ENCODE data around the gene CIAO3.

The CIAO3 gene

GRCh38 chr16:709566-710499 is 31.0 kb downstream of the CIAO3 start:
- no peak for DNase-seq (ENCODE audit: low read depth)

- DNase-seq (ENCODE audit: low read depth) = no peak
Observed at GRCh38 chr16:708959-709358, 31.8 kb downstream of the CIAO3 start.

GRCh38 chr16:708019-708418 is 32.8 kb downstream of the CIAO3 start:
- no peak for DNase-seq (ENCODE audit: low read depth)

- DNase-seq (ENCODE audit: low read depth) = no peak
Observed at GRCh38 chr16:707062-707538, 33.7 kb downstream of the CIAO3 start.

- no peak for DNase-seq (ENCODE audit: low read depth)
Observed at GRCh38 chr16:706189-707061, 34.4 kb downstream of the CIAO3 start.

- DNase-seq (ENCODE audit: low read depth) = no peak
Observed at GRCh38 chr16:705431-706188, 35.2 kb downstream of the CIAO3 start, which contains the start of gene FBXL16. FBXL16 (minus strand) TSS chr16:705801; CDS start chr16:697405, 8,396 bp downstream.

- DNase-seq (ENCODE audit: low read depth) = no peak
Observed at GRCh38 chr16:704552-705380, 36.0 kb downstream of the CIAO3 start.

- DNase-seq (ENCODE audit: low read depth) = no peak
Observed at GRCh38 chr16:704047-704446, 36.8 kb downstream of the CIAO3 start.

GRCh38 chr16:703406-703805 is 37.4 kb downstream of the CIAO3 start:
- DNase-seq (ENCODE audit: low read depth) = no peak

GRCh38 chr16:702341-702740 is 38.5 kb downstream of the CIAO3 start:
- DNase-seq (ENCODE audit: low read depth) = no peak

GRCh38 chr16:700684-701584 is 39.9 kb downstream of the CIAO3 start:
- DNase-seq (ENCODE audit: low read depth) = no peak

- no peak for DNase-seq (ENCODE audit: low read depth)
Observed at GRCh38 chr16:698911-699671, 41.7 kb downstream of the CIAO3 start.

GRCh38 chr16:695355-696089 is 45.3 kb downstream of the CIAO3 start:
- DNase-seq (ENCODE audit: low read depth) = no peak

GRCh38 chr16:694863-695354 is 45.9 kb downstream of the CIAO3 start:
- DNase-seq (ENCODE audit: low read depth) = no peak

- no peak for DNase-seq (ENCODE audit: low read depth)
Observed at GRCh38 chr16:694187-694862, 46.5 kb downstream of the CIAO3 start.

GRCh38 chr16:693766-694165 is 47.0 kb downstream of the CIAO3 start:
- DNase-seq (ENCODE audit: low read depth) = no peak

- no peak for DNase-seq (ENCODE audit: low read depth)
Observed at GRCh38 chr16:693364-693763, 47.4 kb downstream of the CIAO3 start.

Measured in CMK (cell line).